ENCODE results near the gene PPM1L. TPM values are rescaled to one million over a fixed set of nuclear protein-coding genes. Genes with fewer than 3 reads are reported as not detected.
"Not testable (repeated sequence)": the region's sequence is repeated elsewhere in the genome, so short reads cannot be mapped to it uniquely, and the experiment has no call there.

PPM1L gene
- total RNA-seq, 6 experiments from 2014 or later, result 1.3 to 1.7 (median 1.6) TPM

DNA sequence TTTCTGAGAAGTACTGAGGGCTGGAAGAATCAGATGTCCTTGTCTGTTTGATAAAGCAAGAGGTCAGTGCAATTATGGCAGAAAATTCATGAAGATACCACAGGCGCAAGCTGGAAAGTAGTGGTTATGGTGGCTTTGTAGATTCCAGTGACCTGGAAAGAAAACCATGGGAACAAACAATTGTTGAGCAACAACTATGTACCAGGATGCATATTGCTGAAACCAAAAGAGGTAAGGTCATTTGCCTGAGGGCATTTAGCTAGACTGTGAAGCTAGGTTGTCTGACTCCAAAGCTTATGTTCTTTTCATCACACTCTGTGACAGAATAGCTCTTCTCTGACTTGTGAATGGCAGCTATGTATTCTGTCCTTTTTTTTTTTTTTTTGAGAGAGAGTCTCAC is 275.1 kb downstream of the PPM1L start:
- TF ChIP-seq, protein P1, sequence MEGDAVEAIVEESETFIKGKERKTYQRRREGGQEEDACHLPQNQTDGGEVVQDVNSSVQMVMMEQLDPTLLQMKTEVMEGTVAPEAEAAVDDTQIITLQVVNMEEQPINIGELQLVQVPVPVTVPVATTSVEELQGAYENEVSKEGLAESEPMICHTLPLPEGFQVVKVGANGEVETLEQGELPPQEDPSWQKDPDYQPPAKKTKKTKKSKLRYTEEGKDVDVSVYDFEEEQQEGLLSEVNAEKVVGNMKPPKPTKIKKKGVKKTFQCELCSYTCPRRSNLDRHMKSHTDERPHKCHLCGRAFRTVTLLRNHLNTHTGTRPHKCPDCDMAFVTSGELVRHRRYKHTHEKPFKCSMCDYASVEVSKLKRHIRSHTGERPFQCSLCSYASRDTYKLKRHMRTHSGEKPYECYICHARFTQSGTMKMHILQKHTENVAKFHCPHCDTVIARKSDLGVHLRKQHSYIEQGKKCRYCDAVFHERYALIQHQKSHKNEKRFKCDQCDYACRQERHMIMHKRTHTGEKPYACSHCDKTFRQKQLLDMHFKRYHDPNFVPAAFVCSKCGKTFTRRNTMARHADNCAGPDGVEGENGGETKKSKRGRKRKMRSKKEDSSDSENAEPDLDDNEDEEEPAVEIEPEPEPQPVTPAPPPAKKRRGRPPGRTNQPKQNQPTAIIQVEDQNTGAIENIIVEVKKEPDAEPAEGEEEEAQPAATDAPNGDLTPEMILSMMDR (IDR thresholded peaks at IDR 0.05), result no peak
- Mint-ChIP-seq H3K4me1 (ENCODE audit: low read depth) (no peaks in the 10 kb centered on the region), H3K27me3 (ENCODE audit: insufficient read depth) (no peaks in the 10 kb centered on the region; the same call in 1 of the 2 replicates), H3K9me3 (peaks cover 21% of the 10 kb centered on the region; the same call in 1 of the 2 replicates), H3K4me3 (no peak overlapping the region), H3K36me3 (ENCODE audit: low read depth) (no peaks in the 10 kb centered on the region), H3K27ac (no peak overlapping the region)
- no peak for DNase-seq

- not testable (repeated sequence) for H3K4me3 Mint-ChIP-seq; H3K4me1 Mint-ChIP-seq (ENCODE audit: low read depth); H3K27me3 Mint-ChIP-seq (ENCODE audit: insufficient read depth); H3K36me3 Mint-ChIP-seq (ENCODE audit: low read depth); DNase-seq; H3K27ac Mint-ChIP-seq
- peaks cover 28% of the 10 kb centered on the region for H3K9me3 Mint-ChIP-seq
Observed at GRCh38 chr3:161034913-161035550, 279.0 kb downstream of the PPM1L start.

DNA sequence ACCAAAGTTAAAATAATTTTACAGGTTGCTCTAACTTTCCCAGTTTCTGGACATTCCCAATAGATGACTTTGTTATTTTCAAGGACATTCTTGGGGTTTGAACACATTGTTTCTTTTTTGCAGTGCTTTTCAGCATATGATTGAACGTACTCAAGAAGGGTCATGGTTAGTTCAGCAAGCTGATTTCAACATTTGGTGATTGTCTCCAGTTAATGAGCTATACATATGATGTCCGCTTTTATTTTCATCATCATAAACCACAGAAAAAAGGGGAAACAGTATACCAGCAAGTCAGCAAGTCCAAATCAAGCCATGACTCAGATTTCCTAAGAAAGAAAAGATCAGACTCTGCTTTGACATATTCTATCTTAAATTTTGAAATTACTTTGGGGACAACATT is 279.7 kb downstream of the PPM1L start:
- TF ChIP-seq, protein P1 (IDR thresholded peaks at IDR 0.05), result no peak
- H3K27ac Mint-ChIP-seq, result no peak overlapping the region
- peaks cover 34% of the 10 kb centered on the region for H3K9me3 Mint-ChIP-seq
- no peak overlapping the region for H3K4me3 Mint-ChIP-seq
- H3K36me3 Mint-ChIP-seq (ENCODE audit: low read depth), result no peaks in the 10 kb centered on the region
- no peaks in the 10 kb centered on the region for H3K4me1 Mint-ChIP-seq (ENCODE audit: low read depth)
- DNase-seq, result no peak
- no peaks in the 10 kb centered on the region; the same call in 1 of the 2 replicates for H3K27me3 Mint-ChIP-seq (ENCODE audit: insufficient read depth)

- Mint-ChIP-seq H3K4me3 (no peak overlapping the region), H3K36me3 (ENCODE audit: low read depth) (no peaks in the 10 kb centered on the region; the same call in 1 of the 2 replicates), H3K27me3 (ENCODE audit: insufficient read depth) (no peaks in the 10 kb centered on the region; the same call in 1 of the 2 replicates), H3K9me3 (peaks cover 28% of the 10 kb centered on the region), H3K4me1 (ENCODE audit: low read depth) (no peaks in the 10 kb centered on the region), H3K27ac (no peak overlapping the region)
- TF ChIP-seq, protein P1 (IDR thresholded peaks at IDR 0.05), result no peak
- DNase-seq, result no peak
Observed at GRCh38 chr3:161038725-161039124, 282.7 kb downstream of the PPM1L start.

GRCh38 chr3:161042023-161042501 is 286.0 kb downstream of the PPM1L start:
- DNase-seq, result peak; percentile 37

More at GRCh38 chr3:161042023-161042501, 286.0 kb downstream of the PPM1L start:
- Mint-ChIP-seq H3K36me3 (ENCODE audit: low read depth) (no peaks in the 10 kb centered on the region; the same call in 1 of the 2 replicates), H3K9me3 (peaks cover 35% of the 10 kb centered on the region), H3K27ac (no peak overlapping the region), H3K4me1 (ENCODE audit: low read depth) (no peaks in the 10 kb centered on the region), H3K27me3 (ENCODE audit: insufficient read depth) (no peaks in the 10 kb centered on the region; the same call in 1 of the 2 replicates), H3K4me3 (no peak overlapping the region)
- TF ChIP-seq, protein P1 (IDR thresholded peaks at IDR 0.05), result no peak
